Sigmoid colon (tissue), 3 donors: ENCODE measurements around the gene ENGASE.

Experiments used
- CTCF ChIP-seq, 4 experiments: fragments of 450-650 bp in 3 of 4; fragments of 200-600 bp in 1 of 4; IDR thresholded peaks; one replicate each; pipeline ENCODE4 v1.5.1; 2016 to 2019; ENCODE audit warnings: antibody characterized with exemption in 4 of 4, mild to moderate bottlenecking in 3 of 4, moderate library complexity in 2 of 4
- POLR2A ChIP-seq, 2 donors: fragments of 450-650 bp; IDR thresholded peaks; one replicate each; pipeline ENCODE4 v1.6.1; 2016; ENCODE audit warnings: antibody characterized with exemption in 2 of 2, mild to moderate bottlenecking in 2 of 2, moderate library complexity in 2 of 2

GRCh38 chr17:79026376-79027273 is 48.0 kb upstream of the ENGASE start:
- TF ChIP-seq CTCF (IDR thresholded peaks at IDR 0.05) (no peak), POLR2A (IDR thresholded peaks at IDR 0.05) (no peak)
